ENCODE measurements around the gene AK4.

Gene AK4

DNA sequence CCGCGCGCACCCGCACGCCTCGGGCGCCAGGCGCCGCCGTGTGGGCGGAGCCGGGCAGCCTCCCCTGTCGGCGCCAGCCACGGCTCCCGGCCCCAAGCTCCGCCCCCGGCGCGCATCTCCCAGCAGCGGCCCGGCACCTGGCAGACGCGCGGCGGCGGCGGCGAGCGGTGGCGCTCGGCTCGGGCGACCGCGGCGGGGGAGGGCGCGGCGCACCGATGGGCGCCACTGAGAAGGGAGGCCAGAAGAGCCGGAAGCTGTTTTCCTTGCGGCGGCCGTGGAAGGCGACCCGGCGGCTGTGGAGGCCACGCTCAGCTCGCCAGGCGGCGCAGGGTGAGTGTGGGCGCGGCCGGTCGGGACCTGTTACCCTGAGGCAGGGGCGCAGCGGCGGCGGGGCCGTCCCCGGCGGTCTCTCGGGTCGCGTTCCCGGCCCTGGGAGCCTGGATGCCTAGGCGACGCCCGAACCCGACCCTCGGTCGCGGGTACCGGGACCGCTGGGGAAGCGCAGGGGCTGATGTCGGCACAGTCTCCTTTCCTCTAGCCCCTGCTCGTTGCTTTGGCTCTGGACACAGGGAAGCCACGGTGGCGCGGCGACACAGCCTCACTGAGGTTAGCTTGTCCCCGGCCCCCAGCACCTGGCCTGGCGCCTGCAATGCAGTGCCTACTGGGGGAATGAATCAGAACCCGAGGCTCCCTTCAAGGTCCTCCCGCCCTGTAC is 106.5 kb downstream of the AK4 start:
- peak; percentile 93 for DNase-seq (ENCODE audit: low spot score)
- TF ChIP-seq, protein P1, sequence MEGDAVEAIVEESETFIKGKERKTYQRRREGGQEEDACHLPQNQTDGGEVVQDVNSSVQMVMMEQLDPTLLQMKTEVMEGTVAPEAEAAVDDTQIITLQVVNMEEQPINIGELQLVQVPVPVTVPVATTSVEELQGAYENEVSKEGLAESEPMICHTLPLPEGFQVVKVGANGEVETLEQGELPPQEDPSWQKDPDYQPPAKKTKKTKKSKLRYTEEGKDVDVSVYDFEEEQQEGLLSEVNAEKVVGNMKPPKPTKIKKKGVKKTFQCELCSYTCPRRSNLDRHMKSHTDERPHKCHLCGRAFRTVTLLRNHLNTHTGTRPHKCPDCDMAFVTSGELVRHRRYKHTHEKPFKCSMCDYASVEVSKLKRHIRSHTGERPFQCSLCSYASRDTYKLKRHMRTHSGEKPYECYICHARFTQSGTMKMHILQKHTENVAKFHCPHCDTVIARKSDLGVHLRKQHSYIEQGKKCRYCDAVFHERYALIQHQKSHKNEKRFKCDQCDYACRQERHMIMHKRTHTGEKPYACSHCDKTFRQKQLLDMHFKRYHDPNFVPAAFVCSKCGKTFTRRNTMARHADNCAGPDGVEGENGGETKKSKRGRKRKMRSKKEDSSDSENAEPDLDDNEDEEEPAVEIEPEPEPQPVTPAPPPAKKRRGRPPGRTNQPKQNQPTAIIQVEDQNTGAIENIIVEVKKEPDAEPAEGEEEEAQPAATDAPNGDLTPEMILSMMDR (IDR thresholded peaks at IDR 0.05; ENCODE audit: borderline replicate concordance, control extremely low read depth, extremely low read depth, insufficient read depth, missing control alignments), result no peak
- in situ Hi-C loops (cut with MboI; ENCODE audit: low sequenced_read_pairs, unreplicated experiment), result no loop called here

DNA sequence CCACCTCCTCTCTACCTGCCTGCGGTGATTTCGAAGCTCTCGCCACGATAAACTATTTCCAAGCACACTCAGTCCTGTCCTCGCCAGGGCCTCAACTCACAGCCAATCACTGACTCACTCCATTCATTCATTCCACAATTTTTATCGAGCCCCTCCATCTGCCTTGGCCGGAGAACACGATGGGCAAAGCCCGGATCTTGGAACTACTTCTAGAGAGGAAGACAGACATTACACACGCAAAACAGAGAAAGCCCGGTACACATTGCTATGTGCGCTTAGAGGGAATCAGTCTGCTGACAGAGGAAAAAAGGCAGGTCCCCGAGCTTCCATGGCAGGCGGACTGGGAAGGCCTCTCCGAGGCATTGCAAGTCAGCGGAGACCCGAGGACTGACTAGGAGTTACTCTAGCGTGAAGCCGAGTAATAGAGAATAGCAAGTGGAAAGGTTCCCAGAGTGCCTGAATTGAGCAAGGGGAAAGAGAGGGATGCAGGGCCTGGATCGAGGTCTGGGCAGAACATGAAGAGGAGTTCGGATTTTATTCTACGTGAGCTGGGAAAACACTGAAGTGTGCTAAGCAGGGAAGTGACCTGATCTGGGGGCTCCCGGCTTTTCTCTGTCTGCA is 107.1 kb downstream of the AK4 start:
- in situ Hi-C loops (cut with MboI; ENCODE audit: low sequenced_read_pairs, unreplicated experiment), result no loop called here
- DNase-seq (ENCODE audit: low spot score), result no peak
- TF ChIP-seq, protein P1 (IDR thresholded peaks at IDR 0.05; ENCODE audit: borderline replicate concordance, control extremely low read depth, extremely low read depth, insufficient read depth, missing control alignments), result no peak

GRCh38 chr1:65255656-65256050 is 107.7 kb downstream of the AK4 start:
- in situ Hi-C loops (cut with MboI; ENCODE audit: low sequenced_read_pairs, unreplicated experiment), result no loop called here
- TF ChIP-seq, protein P1 (IDR thresholded peaks at IDR 0.05; ENCODE audit: borderline replicate concordance, control extremely low read depth, extremely low read depth, insufficient read depth, missing control alignments), result no peak
- no peak for DNase-seq (ENCODE audit: low spot score)

GRCh38 chr1:65256860-65257708 is 109.1 kb downstream of the AK4 start:
- TF ChIP-seq, protein P1 (IDR thresholded peaks at IDR 0.05; ENCODE audit: borderline replicate concordance, control extremely low read depth, extremely low read depth, insufficient read depth, missing control alignments), result no peak
- in situ Hi-C loops (cut with MboI; ENCODE audit: low sequenced_read_pairs, unreplicated experiment), result no loop called here
- DNase-seq (ENCODE audit: low spot score), result no peak

GRCh38 chr1:65258106-65258505 is 110.1 kb downstream of the AK4 start:
- TF ChIP-seq, protein P1 (IDR thresholded peaks at IDR 0.05; ENCODE audit: borderline replicate concordance, control extremely low read depth, extremely low read depth, insufficient read depth, missing control alignments), result no peak
- in situ Hi-C loops (cut with MboI; ENCODE audit: low sequenced_read_pairs, unreplicated experiment), result no loop called here
- DNase-seq (ENCODE audit: low spot score), result no peak

GRCh38 chr1:65259816-65260215 is 111.8 kb downstream of the AK4 start:
- in situ Hi-C loops (cut with MboI; ENCODE audit: low sequenced_read_pairs, unreplicated experiment), result no loop called here
- TF ChIP-seq, protein P1 (IDR thresholded peaks at IDR 0.05; ENCODE audit: borderline replicate concordance, control extremely low read depth, extremely low read depth, insufficient read depth, missing control alignments), result no peak
- DNase-seq (ENCODE audit: low spot score), result no peak
